Panc1 (cell line): ENCODE measurements around the gene DOCK11. TPM values are rescaled to one million over a fixed set of nuclear protein-coding genes. Genes with fewer than 3 reads are reported as not detected.
A peak's percentile ranks its signal among the peaks of the same experiment; 100 is the strongest.

Experiments used
- ATAC-seq: fragments of 200-7000 bp; cut with Tn5 transposase; 2 replicates; pipeline ENCODE4 v1.9.1; 2020; ENCODE audit warnings: mild to moderate bottlenecking, moderate library complexity
- BruUV-seq: library from RNA; stranded (reverse); fragments of 400-500 nt; replicated peaks from 2 replicates; lab custom pipeline; 2021; lab: Mats Ljungman, UMichigan
- CTCF ChIA-PET: fragments of 300-600 bp; sonication (Branson Sonifier 250); formaldehyde crosslinking; loops from one replicate; lab custom pipeline; 2022; ENCODE audit warnings: antibody characterized with exemption; lab: Charles Lee
- POLR2A ChIA-PET: fragments of 300-600 bp; sonication (Branson Sonifier 250); formaldehyde crosslinking; loops from one replicate; lab custom pipeline; 2022; ENCODE audit warnings: antibody characterized with exemption; lab: Charles Lee
- DNase-seq: peaks from one replicate; pipeline ENCODE4 v3.0.0-alpha.2; 2010; ENCODE audit warnings: low read depth, low spot score
- H3K27ac ChIP-seq: 2 replicates; pipeline ENCODE4 v1.5.1; 2011; ENCODE audit warnings: mild to moderate bottlenecking, low read length, inconsistent platforms
- H3K27me3 ChIP-seq: fragments of 200-500 bp; sonication (Bioruptor generic); 2 replicates; pipeline ENCODE4 v1.6.0; 2014; ENCODE audit warnings: low read length, inconsistent platforms; ENCODE audit not compliant: control insufficient read depth, insufficient read depth
- H3K36me3 ChIP-seq: fragments of 200-500 bp; sonication (Bioruptor generic); 2 replicates; pipeline ENCODE4 v1.5.1; 2014; ENCODE audit warnings: inconsistent platforms, mild to moderate bottlenecking, low read length, moderate library complexity; ENCODE audit not compliant: control insufficient read depth, insufficient read depth
- H3K4me1 ChIP-seq: 2 replicates; pipeline ENCODE4 v1.5.1; 2011; ENCODE audit warnings: inconsistent platforms, mild to moderate bottlenecking, low read length, moderate library complexity; ENCODE audit not compliant: control insufficient read depth, insufficient read depth
- H3K4me3 ChIP-seq, 2 experiments: 2 replicates each; pipeline ENCODE4 v1.5.1; 2011 to 2012; ENCODE audit warnings: low read depth in 2 of 2, low read length in 2 of 2, mild to moderate bottlenecking in 2 of 2, inconsistent platforms in 1 of 2, moderate library complexity in 1 of 2
- H3K9me3 ChIP-seq: fragments of 200-500 bp; sonication (Bioruptor generic); 2 replicates; pipeline ENCODE4 v1.5.1; 2014; ENCODE audit warnings: low read depth, mild to moderate bottlenecking, inconsistent platforms, low read length, moderate library complexity; ENCODE audit not compliant: control insufficient read depth, insufficient read depth
- POLR2AphosphoS5 ChIP-seq: IDR thresholded peaks from 2 replicates; pipeline ENCODE4 v1.6.1; 2012; ENCODE audit warnings: mild to moderate bottlenecking, low read depth, low read length, moderate library complexity
- SIN3A ChIP-seq: IDR thresholded peaks from 2 replicates; pipeline ENCODE4 v1.6.1; 2012; ENCODE audit warnings: low read depth, mild to moderate bottlenecking, low read length, moderate library complexity, borderline replicate concordance; ENCODE audit not compliant: insufficient read depth
- TCF7L2 ChIP-seq: IDR thresholded peaks from 2 replicates; pipeline ENCODE4 v1.6.1; 2011; ENCODE audit warnings: mild to moderate bottlenecking, low read depth, low read length, inconsistent platforms
- in situ Hi-C: cut with HindIII; loops from 2 replicates; pipeline ENCODE4 v1.10.0; 2016; ENCODE audit warnings: low sequenced_read_pairs, low pct_unique_long_range_greater_than_20kb
- intact Hi-C: fragments of 100-400 bp; cut with micrococcal nuclease; formaldehyde crosslinking; loops from one replicate; pipeline ENCODE4 v1.10.0; 2022; ENCODE audit not compliant: unreplicated experiment
- total RNA-seq: library from RNA; stranded (reverse); gene quantifications from one replicate; pipeline ENCODE4 v1.2.1, GENCODE V29; 2021; ENCODE audit not compliant: unreplicated experiment
- TF ChIP-seq, protein P1 (sequence below): fragments of 450-650 bp; IDR thresholded peaks from 2 replicates; pipeline ENCODE4 v1.5.1; 2017; ENCODE audit warnings: mild to moderate bottlenecking
- TF ChIP-seq, protein P2 (sequence below), 2 experiments: IDR thresholded peaks; 2 replicates each; pipeline ENCODE4 v1.6.1; 2011 to 2012; ENCODE audit warnings: low read depth in 2 of 2, control low read depth in 1 of 2, low read length in 1 of 2, mild to moderate bottlenecking in 1 of 2, moderate library complexity in 1 of 2; ENCODE audit not compliant: insufficient read depth in 1 of 2

The DOCK11 gene
- total RNA-seq, 1 experiment from 2014 or later = 2.0 TPM

DNA sequence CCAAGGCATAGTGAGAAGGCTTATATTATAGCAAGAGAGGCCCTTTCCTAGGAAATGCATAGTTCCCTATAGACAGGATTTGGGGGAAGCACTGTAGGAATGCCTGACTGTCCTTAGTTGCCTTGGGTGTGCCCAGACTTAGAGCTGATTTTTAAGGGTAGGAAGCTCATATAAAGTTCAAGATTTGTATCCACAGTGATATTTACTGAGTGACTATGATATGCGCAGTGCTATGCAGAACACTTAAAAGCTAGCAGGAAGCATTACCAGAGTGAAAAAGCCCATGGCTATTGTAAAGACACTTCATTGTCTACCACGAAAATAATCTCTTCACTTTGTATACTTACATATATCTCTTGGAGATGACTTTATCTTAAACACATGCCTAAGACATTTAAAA is 181.7 kb downstream of the DOCK11 start:
- ChIA-PET CTCF (no interaction called here), POLR2A (no interaction called here)
- Histone ChIP-seq H3K4me1 (peaks cover 5% of the 10 kb centered on the region), H3K27me3 (no peaks in the 10 kb centered on the region), H3K9me3 (no peaks in the 10 kb centered on the region), H3K4me3 (no peak overlapping the region), H3K36me3 (no peaks in the 10 kb centered on the region), H3K27ac (no peak overlapping the region)
- intact Hi-C loops (no loop called here), in situ Hi-C loops (no loop called here)
- TF ChIP-seq, protein P1, sequence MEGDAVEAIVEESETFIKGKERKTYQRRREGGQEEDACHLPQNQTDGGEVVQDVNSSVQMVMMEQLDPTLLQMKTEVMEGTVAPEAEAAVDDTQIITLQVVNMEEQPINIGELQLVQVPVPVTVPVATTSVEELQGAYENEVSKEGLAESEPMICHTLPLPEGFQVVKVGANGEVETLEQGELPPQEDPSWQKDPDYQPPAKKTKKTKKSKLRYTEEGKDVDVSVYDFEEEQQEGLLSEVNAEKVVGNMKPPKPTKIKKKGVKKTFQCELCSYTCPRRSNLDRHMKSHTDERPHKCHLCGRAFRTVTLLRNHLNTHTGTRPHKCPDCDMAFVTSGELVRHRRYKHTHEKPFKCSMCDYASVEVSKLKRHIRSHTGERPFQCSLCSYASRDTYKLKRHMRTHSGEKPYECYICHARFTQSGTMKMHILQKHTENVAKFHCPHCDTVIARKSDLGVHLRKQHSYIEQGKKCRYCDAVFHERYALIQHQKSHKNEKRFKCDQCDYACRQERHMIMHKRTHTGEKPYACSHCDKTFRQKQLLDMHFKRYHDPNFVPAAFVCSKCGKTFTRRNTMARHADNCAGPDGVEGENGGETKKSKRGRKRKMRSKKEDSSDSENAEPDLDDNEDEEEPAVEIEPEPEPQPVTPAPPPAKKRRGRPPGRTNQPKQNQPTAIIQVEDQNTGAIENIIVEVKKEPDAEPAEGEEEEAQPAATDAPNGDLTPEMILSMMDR = no peak
- TF ChIP-seq TCF7L2 = no peak
- TF ChIP-seq, protein P2, sequence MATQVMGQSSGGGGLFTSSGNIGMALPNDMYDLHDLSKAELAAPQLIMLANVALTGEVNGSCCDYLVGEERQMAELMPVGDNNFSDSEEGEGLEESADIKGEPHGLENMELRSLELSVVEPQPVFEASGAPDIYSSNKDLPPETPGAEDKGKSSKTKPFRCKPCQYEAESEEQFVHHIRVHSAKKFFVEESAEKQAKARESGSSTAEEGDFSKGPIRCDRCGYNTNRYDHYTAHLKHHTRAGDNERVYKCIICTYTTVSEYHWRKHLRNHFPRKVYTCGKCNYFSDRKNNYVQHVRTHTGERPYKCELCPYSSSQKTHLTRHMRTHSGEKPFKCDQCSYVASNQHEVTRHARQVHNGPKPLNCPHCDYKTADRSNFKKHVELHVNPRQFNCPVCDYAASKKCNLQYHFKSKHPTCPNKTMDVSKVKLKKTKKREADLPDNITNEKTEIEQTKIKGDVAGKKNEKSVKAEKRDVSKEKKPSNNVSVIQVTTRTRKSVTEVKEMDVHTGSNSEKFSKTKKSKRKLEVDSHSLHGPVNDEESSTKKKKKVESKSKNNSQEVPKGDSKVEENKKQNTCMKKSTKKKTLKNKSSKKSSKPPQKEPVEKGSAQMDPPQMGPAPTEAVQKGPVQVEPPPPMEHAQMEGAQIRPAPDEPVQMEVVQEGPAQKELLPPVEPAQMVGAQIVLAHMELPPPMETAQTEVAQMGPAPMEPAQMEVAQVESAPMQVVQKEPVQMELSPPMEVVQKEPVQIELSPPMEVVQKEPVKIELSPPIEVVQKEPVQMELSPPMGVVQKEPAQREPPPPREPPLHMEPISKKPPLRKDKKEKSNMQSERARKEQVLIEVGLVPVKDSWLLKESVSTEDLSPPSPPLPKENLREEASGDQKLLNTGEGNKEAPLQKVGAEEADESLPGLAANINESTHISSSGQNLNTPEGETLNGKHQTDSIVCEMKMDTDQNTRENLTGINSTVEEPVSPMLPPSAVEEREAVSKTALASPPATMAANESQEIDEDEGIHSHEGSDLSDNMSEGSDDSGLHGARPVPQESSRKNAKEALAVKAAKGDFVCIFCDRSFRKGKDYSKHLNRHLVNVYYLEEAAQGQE (IDR thresholded peaks at IDR 0.05; ENCODE audit: insufficient read depth in 1 of 2, low read depth in 2 of 2, low read length in 1 of 2) = no peak
- no peak for TF ChIP-seq SIN3A
- no peak for TF ChIP-seq POLR2AphosphoS5
- no TSS peak for BruUV-seq
- DNase-seq (no peak), ATAC-seq (no peak)

DNA sequence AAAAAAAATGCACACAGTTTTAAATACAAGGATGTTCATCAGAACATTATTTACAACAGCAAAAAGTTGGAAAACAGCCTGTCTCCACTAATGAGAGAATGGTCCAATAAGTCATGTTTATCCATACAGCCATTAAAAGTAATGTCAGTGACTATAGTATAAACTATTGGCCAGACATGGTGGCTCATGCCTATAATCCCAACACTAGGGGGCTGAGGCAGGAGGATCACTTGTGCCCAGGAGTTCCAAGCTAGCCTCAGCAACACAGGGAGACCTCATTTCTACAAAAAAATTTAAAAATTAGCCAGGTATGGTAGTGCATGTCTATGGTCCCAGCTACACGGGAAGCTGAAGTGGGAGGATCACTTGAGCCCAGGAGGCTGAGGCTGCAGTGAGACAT is 183.7 kb downstream of the DOCK11 start:
- ChIA-PET POLR2A (no interaction called here), CTCF (no interaction called here)
- in situ Hi-C loops (no loop called here), intact Hi-C loops (no loop called here)
- TF ChIP-seq SIN3A = no peak
- TF ChIP-seq, protein P1 = peak; percentile 31; the same call in 1 of the 2 replicates
- Histone ChIP-seq H3K4me1 (peaks cover 10% of the 10 kb centered on the region), H3K36me3 (no peaks in the 10 kb centered on the region), H3K9me3 (no peaks in the 10 kb centered on the region), H3K27me3 (no peaks in the 10 kb centered on the region), H3K27ac (no peak overlapping the region), H3K4me3 (no peak overlapping the region)
- ATAC-seq (no peak), DNase-seq (no peak)
- no TSS peak for BruUV-seq
